Adrenal gland (tissue), 12 donors: Measurements from ENCODE around the gene DNM1L. TPM values are rescaled to one million over a fixed set of nuclear protein-coding genes. Genes with fewer than 3 reads are reported as not detected.

ENCODE experiments used
- DNase-seq, 7 donors: peaks; one replicate each; pipeline ENCODE4 v3.0.0-alpha.2; 2019 to 2020
- H3K27ac ChIP-seq, 5 donors: fragments of 200-600 bp; sonication (generic) in 4 of 5; 1 replicate in 3 of 5; 2 replicates in 2 of 5; pipeline versions ENCODE4 v1.5.1 to v1.8.0; 2016 to 2020; ENCODE audit warnings: mild to moderate bottlenecking in 1 of 5
- H3K27me3 ChIP-seq: fragments of 200-600 bp; 2 replicates; pipeline ENCODE4 v1.8.0; 2021
- H3K36me3 ChIP-seq, 2 donors: fragments of 200-600 bp; replicated peaks in 1 of 2; 1 replicate in 1 of 2; 2 replicates in 1 of 2; pipeline versions ENCODE4 v1.5.1 to v1.8.0; 2018 to 2022
- H3K4me1 ChIP-seq, 2 donors: fragments of 200-600 bp; replicated peaks in 1 of 2; 1 replicate in 1 of 2; 2 replicates in 1 of 2; pipeline versions ENCODE4 v1.5.1 to v1.8.0; 2018 to 2021
- H3K4me3 ChIP-seq, 4 donors: fragments of 200-600 bp; sonication (generic) in 3 of 4; one replicate each; pipeline ENCODE4 v1.5.1; 2016 to 2018
- H3K9me3 ChIP-seq, 3 donors: fragments of 200-600 bp; sonication (generic) in 1 of 3; replicated peaks in 1 of 3; 1 replicate in 2 of 3; 2 replicates in 1 of 3; pipeline versions ENCODE4 v1.5.1 to v1.8.0; 2016 to 2021
- POLR2A ChIP-seq, 2 donors: fragments of 450-650 bp; IDR thresholded peaks; one replicate each; pipeline ENCODE4 v1.6.1; 2017; ENCODE audit warnings: antibody characterized with exemption in 2 of 2, mild to moderate bottlenecking in 2 of 2, moderate library complexity in 1 of 2
- WGBS, 4 donors: extraction: QIAGEN DNeasy Blood & Tissue Kit in 2 of 4; methylation state at CpG; one replicate each; pipeline versions ENCODE4 v1.1.5 to v1.1.7; 2013 to 2017; 5-methylcytosine and 5-hydroxymethylcytosine counted together
- intact Hi-C, 2 donors: fragments of 100-400 bp; cut with DNase I; formaldehyde crosslinking; loops; one replicate each; pipeline versions ENCODE4 v1.14.1 to v1.15.0; 2022 to 2023
- polyA plus RNA-seq, 3 donors: library from polyadenylated mRNA; stranded (reverse); fragments of 200-250 nt in 2 of 3; fragments of 350-450 nt in 1 of 3; fragmentation: Illumina TruSeq in 1 of 3; extraction: RNeasy Lipid Tissue Mini Kit (QIAGEN cat#74804) in 1 of 3; gene quantifications; one replicate each; pipeline ENCODE4 v1.2.3, GENCODE V29; 2013 to 2014
- total RNA-seq, 9 donors: library from RNA; depleted of rRNA in 4 of 9; stranded (reverse); fragments of >200 nt in 4 of 9; fragments of 120-200 nt in 1 of 9; fragmentation: NEBNext Ultra II Directional in 1 of 9; extraction: Animal tissue kit (Norgen Biotek cat#: 25700) in 1 of 9; gene quantifications; one replicate each; pipeline versions ENCODE4 v1.1.0 to v1.2.4, GENCODE V29; 2013 to 2023
- TF ChIP-seq, protein P1 (sequence below), 6 experiments: fragments of 450-650 bp in 4 of 6; fragments of 200-600 bp in 2 of 6; sonication (generic) in 1 of 6; IDR thresholded peaks; 1 replicate in 5 of 6; 2 replicates in 1 of 6; pipeline versions ENCODE4 v1.5.1 to v1.8.0; 2016 to 2021; ENCODE audit warnings: antibody characterized with exemption in 6 of 6, mild to moderate bottlenecking in 2 of 6, moderate library complexity in 1 of 6
- donor health status: healthy with polysubstance abuse.
- donor health status: Bipolar disorder and iron deficiency.
- donor health status: DM: yes; HTN: yes; CAD: no.
- donor health status: DM: no; HTN: no; CAD: no.
- donor health status: DM: no; HTN: no; CAD: no.
- donor health status: DM: yes; HTN: yes; CAD: no.

The DNM1L gene
- total and polyA plus RNA-seq, 12 donors, result 25.3 to 78.1 (median 42.7) TPM

DNA sequence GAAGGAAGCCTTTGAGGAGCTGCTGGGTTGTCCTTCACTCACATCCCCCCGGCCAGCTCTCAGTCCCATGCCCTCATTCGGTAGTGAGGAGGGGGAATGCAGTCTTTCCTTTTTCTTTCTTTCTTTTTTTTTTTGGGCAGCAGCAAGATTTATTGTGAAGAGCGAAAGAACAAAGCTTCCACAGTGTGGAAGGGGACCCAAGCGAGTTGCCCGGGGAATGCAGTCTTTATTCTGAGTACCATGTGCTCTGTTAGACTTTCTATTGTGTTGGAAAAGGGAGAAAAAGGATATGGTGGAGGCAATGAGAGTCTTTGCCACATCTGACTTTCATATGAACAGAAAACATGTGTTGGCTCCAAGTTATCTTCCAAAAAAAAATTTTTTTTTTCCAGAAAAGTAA, 106.5 kb downstream of the DNM1L start:
- Histone ChIP-seq H3K4me3 (no peak overlapping the region), H3K9me3 (no peaks in the 10 kb centered on the region), H3K4me1 (no peaks in the 10 kb centered on the region), H3K27me3 (peaks cover 8% of the 10 kb centered on the region), H3K36me3 (no peaks in the 10 kb centered on the region), H3K27ac (no peak overlapping the region)
- TF ChIP-seq POLR2A (IDR thresholded peaks at IDR 0.05), result no peak
- TF ChIP-seq, protein P1, sequence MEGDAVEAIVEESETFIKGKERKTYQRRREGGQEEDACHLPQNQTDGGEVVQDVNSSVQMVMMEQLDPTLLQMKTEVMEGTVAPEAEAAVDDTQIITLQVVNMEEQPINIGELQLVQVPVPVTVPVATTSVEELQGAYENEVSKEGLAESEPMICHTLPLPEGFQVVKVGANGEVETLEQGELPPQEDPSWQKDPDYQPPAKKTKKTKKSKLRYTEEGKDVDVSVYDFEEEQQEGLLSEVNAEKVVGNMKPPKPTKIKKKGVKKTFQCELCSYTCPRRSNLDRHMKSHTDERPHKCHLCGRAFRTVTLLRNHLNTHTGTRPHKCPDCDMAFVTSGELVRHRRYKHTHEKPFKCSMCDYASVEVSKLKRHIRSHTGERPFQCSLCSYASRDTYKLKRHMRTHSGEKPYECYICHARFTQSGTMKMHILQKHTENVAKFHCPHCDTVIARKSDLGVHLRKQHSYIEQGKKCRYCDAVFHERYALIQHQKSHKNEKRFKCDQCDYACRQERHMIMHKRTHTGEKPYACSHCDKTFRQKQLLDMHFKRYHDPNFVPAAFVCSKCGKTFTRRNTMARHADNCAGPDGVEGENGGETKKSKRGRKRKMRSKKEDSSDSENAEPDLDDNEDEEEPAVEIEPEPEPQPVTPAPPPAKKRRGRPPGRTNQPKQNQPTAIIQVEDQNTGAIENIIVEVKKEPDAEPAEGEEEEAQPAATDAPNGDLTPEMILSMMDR (IDR thresholded peaks at IDR 0.05), result no peak
- intact Hi-C loops, result no loop called here
- DNase-seq, result no peak
- WGBS, 4 donors, result 42 to 61% (median 57%) methylated on average over 5 of the region's 5 CpGs

DNA sequence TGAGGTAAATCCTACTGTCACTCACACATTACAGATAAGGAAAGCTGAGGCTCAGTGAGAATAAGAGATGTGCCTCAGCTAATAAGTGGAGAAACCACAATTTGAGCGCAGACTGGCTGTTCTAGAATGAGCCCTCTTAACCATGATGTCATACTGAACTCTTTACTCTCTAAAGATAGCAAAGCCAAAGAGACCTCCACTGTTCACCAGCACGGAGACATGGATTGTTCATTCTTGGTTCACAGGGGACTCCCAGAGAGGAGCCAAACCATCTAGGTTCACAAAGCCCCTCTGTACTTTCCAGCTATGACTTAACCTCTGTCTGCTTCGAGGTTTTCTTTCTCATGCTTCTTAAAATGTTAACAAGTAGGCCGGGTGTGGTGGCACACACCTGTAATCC, 109.3 kb downstream of the DNM1L start:
- Histone ChIP-seq H3K4me3 (no peak overlapping the region), H3K27ac (no peak overlapping the region), H3K4me1 (no peaks in the 10 kb centered on the region), H3K27me3 (peaks cover 8% of the 10 kb centered on the region), H3K9me3 (no peaks in the 10 kb centered on the region), H3K36me3 (no peaks in the 10 kb centered on the region)
- WGBS, 4 donors, result 57 to 81% (median 70%) methylated on average over 4 of the region's 4 CpGs
- no peak for DNase-seq
- intact Hi-C loops, result no loop called here
- TF ChIP-seq, protein P1 (IDR thresholded peaks at IDR 0.05), result no peak
- no peak for TF ChIP-seq POLR2A (IDR thresholded peaks at IDR 0.05)

DNA sequence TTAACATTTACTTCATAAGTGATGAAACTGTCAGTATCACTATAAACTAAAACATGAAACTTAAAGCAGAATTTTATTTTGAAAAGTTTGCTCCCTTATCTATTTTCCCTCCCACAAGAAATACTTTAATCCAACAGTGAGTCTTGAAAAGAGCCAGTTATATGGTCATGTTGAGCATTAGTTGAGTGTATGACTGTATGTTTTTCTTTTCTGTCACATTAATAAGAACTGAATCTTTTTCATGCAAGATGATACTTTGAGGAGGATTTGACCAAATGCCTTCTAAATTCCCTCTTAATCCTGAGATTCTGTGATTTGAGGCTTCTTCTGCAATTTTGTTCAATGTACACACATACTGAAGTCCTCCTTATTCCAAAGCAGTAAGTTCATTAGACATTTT, 110.3 kb downstream of the DNM1L start:
- H3K4me1 ChIP-seq, result no peaks in the 10 kb centered on the region
- H3K27me3 ChIP-seq, result peaks cover 8% of the 10 kb centered on the region

DNA sequence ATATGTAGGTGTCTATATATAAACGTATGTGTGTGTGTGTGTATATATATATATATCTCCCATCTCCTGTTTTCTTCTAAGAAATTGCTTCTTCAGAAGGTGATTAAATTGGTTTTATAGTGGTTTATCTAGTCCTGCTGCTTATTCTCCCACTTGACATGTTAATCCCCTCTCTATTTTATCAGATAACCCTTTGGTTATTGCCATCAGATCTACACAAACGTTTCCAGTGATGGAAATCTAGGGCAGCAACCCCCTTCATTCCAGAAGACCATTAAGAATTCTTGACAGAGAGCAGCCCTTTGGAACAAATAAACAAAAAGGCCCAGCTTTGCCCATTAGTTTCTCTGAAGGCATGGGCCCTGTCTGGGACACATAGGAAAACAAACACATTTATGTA, 110.8 kb downstream of the DNM1L start:
- DNase-seq, result no peak
- Histone ChIP-seq H3K4me3 (no peak overlapping the region), H3K36me3 (no peaks in the 10 kb centered on the region), H3K27me3 (peaks cover 8% of the 10 kb centered on the region), H3K27ac (no peak overlapping the region), H3K4me1 (no peaks in the 10 kb centered on the region), H3K9me3 (no peaks in the 10 kb centered on the region)
- intact Hi-C loops, result no loop called here
- 36 to 49% (median 41%) methylated on average over 2 of the region's 2 CpGs for WGBS, 4 donors
- no peak for TF ChIP-seq POLR2A (IDR thresholded peaks at IDR 0.05)
- TF ChIP-seq, protein P1 (IDR thresholded peaks at IDR 0.05), result no peak

More for the DNA sequence above, 110.3 kb downstream of the DNM1L start:
- Histone ChIP-seq H3K36me3 (no peaks in the 10 kb centered on the region), H3K9me3 (no peaks in the 10 kb centered on the region), H3K27ac (no peak overlapping the region), H3K4me3 (no peak overlapping the region)
- DNase-seq, result no peak
- intact Hi-C loops, result no loop called here
- TF ChIP-seq, protein P1 (IDR thresholded peaks at IDR 0.05), result no peak
- TF ChIP-seq POLR2A (IDR thresholded peaks at IDR 0.05), result no peak
